Ovary (tissue), 3 donors: ENCODE results near the gene MYH11.

ENCODE experiments used
- CTCF ChIP-seq, 3 donors: fragments of 450-650 bp in 2 of 3; fragments of 200-600 bp in 1 of 3; IDR thresholded peaks; one replicate each; pipeline versions ENCODE4 v1.5.1 to v1.8.0; 2016 to 2022; ENCODE audit warnings: antibody characterized with exemption in 3 of 3, mild to moderate bottlenecking in 1 of 3
- EP300 ChIP-seq: sonication (generic); formaldehyde crosslinking; IDR thresholded peaks from one replicate; pipeline ENCODE4 v1.6.1; 2017; ENCODE audit warnings: antibody characterized with exemption
- donor health status: DM: no; HTN: no; CAD: no.

GRCh38 chr16:15833541-15833940 lies 23.3 kb downstream of the MYH11 start:
- no peak for TF ChIP-seq CTCF (IDR thresholded peaks at IDR 0.05)
- no peak for TF ChIP-seq EP300
